Measurements from ENCODE around the gene ZNF598.

ZNF598 gene

DNA sequence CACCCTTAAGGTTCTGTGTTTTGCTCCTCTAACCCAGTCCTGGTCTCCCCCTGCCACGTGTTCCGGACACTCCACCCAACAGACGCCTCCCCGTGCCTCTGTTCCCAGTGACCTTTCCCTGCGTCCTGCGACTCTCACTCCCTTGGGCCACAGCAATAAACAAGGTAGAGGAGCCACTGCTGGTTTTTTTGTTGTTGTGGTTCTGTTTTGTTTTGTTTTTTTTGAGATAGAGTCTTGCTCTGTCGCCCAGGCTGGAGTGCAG lies 6.3 kb upstream of the ZNF598 start (continued):
- TF ChIP-seq, protein P1, sequence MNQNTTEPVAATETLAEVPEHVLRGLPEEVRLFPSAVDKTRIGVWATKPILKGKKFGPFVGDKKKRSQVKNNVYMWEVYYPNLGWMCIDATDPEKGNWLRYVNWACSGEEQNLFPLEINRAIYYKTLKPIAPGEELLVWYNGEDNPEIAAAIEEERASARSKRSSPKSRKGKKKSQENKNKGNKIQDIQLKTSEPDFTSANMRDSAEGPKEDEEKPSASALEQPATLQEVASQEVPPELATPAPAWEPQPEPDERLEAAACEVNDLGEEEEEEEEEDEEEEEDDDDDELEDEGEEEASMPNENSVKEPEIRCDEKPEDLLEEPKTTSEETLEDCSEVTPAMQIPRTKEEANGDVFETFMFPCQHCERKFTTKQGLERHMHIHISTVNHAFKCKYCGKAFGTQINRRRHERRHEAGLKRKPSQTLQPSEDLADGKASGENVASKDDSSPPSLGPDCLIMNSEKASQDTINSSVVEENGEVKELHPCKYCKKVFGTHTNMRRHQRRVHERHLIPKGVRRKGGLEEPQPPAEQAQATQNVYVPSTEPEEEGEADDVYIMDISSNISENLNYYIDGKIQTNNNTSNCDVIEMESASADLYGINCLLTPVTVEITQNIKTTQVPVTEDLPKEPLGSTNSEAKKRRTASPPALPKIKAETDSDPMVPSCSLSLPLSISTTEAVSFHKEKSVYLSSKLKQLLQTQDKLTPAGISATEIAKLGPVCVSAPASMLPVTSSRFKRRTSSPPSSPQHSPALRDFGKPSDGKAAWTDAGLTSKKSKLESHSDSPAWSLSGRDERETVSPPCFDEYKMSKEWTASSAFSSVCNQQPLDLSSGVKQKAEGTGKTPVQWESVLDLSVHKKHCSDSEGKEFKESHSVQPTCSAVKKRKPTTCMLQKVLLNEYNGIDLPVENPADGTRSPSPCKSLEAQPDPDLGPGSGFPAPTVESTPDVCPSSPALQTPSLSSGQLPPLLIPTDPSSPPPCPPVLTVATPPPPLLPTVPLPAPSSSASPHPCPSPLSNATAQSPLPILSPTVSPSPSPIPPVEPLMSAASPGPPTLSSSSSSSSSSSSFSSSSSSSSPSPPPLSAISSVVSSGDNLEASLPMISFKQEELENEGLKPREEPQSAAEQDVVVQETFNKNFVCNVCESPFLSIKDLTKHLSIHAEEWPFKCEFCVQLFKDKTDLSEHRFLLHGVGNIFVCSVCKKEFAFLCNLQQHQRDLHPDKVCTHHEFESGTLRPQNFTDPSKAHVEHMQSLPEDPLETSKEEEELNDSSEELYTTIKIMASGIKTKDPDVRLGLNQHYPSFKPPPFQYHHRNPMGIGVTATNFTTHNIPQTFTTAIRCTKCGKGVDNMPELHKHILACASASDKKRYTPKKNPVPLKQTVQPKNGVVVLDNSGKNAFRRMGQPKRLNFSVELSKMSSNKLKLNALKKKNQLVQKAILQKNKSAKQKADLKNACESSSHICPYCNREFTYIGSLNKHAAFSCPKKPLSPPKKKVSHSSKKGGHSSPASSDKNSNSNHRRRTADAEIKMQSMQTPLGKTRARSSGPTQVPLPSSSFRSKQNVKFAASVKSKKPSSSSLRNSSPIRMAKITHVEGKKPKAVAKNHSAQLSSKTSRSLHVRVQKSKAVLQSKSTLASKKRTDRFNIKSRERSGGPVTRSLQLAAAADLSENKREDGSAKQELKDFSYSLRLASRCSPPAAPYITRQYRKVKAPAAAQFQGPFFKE (tag by site-specific recombination; IDR thresholded peaks at IDR 0.05; ENCODE audit: borderline replicate concordance): 0 out of 2 replicates have a peak, but pooled peaks have one; percentile 54
- TF ChIP-seq, protein P2, sequence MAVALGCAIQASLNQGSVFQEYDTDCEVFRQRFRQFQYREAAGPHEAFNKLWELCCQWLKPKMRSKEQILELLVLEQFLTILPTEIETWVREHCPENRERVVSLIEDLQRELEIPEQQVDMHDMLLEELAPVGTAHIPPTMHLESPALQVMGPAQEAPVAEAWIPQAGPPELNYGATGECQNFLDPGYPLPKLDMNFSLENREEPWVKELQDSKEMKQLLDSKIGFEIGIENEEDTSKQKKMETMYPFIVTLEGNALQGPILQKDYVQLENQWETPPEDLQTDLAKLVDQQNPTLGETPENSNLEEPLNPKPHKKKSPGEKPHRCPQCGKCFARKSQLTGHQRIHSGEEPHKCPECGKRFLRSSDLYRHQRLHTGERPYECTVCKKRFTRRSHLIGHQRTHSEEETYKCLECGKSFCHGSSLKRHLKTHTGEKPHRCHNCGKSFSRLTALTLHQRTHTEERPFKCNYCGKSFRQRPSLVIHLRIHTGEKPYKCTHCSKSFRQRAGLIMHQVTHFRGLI (tag by site-specific recombination; IDR thresholded peaks at IDR 0.05): no peak

DNA sequence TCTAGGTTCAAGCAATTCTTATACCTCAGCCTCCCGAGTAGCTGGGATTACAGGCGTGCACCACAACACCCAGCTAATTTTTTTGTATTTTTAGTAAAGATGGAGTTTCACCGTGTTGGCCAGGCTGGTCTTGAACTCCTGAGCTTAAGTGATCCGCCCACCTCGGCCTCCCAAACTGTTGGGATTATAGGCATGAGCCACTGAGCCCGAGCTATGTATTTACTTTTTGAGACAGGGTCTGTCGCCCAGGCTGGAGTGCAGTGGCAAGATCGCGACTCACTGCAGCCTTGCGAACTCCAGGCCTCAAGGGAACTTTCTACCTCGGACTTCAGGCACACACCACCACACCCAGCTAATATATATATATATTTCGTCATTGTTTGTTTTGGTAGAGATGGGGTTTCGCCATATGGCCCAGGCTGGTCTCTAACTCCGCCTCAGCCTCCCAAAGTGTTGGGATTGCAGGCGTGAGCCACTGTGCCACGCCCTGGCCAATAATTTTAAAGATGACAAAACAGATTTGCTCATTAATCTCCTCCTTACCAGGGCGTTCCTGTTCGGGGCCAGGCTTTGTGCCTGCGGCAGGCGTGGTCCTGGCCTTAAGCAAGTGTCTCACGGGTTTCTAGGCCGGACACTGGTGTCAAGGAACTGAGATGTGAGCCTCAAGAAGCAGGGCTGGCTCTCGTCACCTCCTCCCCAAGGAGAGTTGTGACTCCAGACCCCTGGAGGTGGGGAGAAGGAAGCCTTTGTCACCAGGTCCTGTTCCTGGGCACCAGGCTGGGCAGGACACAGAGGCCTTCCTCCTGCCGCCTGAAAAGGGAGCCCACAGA lies 5.7 kb upstream of the ZNF598 start:
- CTCF ChIA-PET: interaction anchor here (0.6 to 1.8 kb wide), 7 partner anchors 11 to 139 kb away, joined by 3 to 8 read pairs (median 3); partner anchors contain the start of genes NTHL1 and TSC2
- peak overlapping the region; percentile 79 for H3K27ac ChIP-seq (ENCODE audit: extremely low read depth, low read depth, low read length)
- no peaks in the 10 kb centered on the region for H3K36me3 ChIP-seq (ENCODE audit: control insufficient read depth in 2 of 2, insufficient read depth in 1 of 2, low read length in 2 of 2)
- H3K9me3 ChIP-seq (ENCODE audit: control insufficient read depth, insufficient read depth, low read depth, low read length): no peaks in the 10 kb centered on the region
- POLR2A ChIA-PET: interaction anchor here (0.5 to 2.4 kb wide), 2 partner anchors 12 to 140 kb away, joined by 3 to 20 read pairs; partner anchors contain the start of genes NHERF2 and TRAF7
- no peak overlapping the region for H3K4me3 ChIP-seq (ENCODE audit: low read depth, low read length)
- H3K4me1 ChIP-seq (ENCODE audit: control insufficient read depth, insufficient read depth, low read length): peaks cover 8% of the 10 kb centered on the region
- TF ChIP-seq ZNF549 (tag by site-specific recombination; IDR thresholded peaks at IDR 0.05): no peak
- no peak for TF ChIP-seq ZNF350 (tag by site-specific recombination; IDR thresholded peaks at IDR 0.05)
- no peak for TF ChIP-seq ZNF341 (tag by site-specific recombination; IDR thresholded peaks at IDR 0.05; ENCODE audit: low read depth)
- TF ChIP-seq, protein P3, sequence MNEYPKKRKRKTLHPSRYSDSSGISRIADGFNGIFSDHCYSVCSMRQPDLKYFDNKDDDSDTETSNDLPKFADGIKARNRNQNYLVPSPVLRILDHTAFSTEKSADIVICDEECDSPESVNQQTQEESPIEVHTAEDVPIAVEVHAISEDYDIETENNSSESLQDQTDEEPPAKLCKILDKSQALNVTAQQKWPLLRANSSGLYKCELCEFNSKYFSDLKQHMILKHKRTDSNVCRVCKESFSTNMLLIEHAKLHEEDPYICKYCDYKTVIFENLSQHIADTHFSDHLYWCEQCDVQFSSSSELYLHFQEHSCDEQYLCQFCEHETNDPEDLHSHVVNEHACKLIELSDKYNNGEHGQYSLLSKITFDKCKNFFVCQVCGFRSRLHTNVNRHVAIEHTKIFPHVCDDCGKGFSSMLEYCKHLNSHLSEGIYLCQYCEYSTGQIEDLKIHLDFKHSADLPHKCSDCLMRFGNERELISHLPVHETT (tag by site-specific recombination; IDR thresholded peaks at IDR 0.05): no peak
- peak; percentile 27; the same call in 1 of the 2 replicates for TF ChIP-seq ZNF76 (tag by site-specific recombination; IDR thresholded peaks at IDR 0.05; ENCODE audit: borderline replicate concordance, low read depth)
- TF ChIP-seq ZNF10 (tag by site-specific recombination; IDR thresholded peaks at IDR 0.05): no peak
- no peak for TF ChIP-seq ZNF670 (tag by site-specific recombination; IDR thresholded peaks at IDR 0.05; ENCODE audit: low read depth)
- TF ChIP-seq ZNF169 (tag by site-specific recombination; IDR thresholded peaks at IDR 0.05): no peak
- no peak for TF ChIP-seq ZNF837 (tag by site-specific recombination; IDR thresholded peaks at IDR 0.05)
- TF ChIP-seq ZNF561 (tag by site-specific recombination; IDR thresholded peaks at IDR 0.05; ENCODE audit: borderline replicate concordance): no peak
- TF ChIP-seq ZNF274 (IDR thresholded peaks at IDR 0.05; ENCODE audit: low read length): no peak
- no peak for TF ChIP-seq ZNF274 (tag by site-specific recombination; IDR thresholded peaks at IDR 0.05; ENCODE audit: borderline replicate concordance)
- no peak for TF ChIP-seq ZNF626 (tag by site-specific recombination; IDR thresholded peaks at IDR 0.05)
- TF ChIP-seq ZNF560 (tag by site-specific recombination; IDR thresholded peaks at IDR 0.05; ENCODE audit: borderline replicate concordance): no peak
- no peak for TF ChIP-seq ZNF214 (tag by site-specific recombination; IDR thresholded peaks at IDR 0.05; ENCODE audit: borderline replicate concordance)
- TF ChIP-seq, protein P4, sequence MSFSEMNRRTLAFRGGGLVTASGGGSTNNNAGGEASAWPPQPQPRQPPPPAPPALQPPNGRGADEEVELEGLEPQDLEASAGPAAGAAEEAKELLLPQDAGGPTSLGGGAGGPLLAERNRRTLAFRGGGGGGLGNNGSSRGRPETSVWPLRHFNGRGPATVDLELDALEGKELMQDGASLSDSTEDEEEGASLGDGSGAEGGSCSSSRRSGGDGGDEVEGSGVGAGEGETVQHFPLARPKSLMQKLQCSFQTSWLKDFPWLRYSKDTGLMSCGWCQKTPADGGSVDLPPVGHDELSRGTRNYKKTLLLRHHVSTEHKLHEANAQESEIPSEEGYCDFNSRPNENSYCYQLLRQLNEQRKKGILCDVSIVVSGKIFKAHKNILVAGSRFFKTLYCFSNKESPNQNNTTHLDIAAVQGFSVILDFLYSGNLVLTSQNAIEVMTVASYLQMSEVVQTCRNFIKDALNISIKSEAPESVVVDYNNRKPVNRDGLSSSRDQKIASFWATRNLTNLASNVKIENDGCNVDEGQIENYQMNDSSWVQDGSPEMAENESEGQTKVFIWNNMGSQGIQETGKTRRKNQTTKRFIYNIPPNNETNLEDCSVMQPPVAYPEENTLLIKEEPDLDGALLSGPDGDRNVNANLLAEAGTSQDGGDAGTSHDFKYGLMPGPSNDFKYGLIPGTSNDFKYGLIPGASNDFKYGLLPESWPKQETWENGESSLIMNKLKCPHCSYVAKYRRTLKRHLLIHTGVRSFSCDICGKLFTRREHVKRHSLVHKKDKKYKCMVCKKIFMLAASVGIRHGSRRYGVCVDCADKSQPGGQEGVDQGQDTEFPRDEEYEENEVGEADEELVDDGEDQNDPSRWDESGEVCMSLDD (tag by site-specific recombination; IDR thresholded peaks at IDR 0.05): no peak
- TF ChIP-seq ZNF664 (tag by site-specific recombination; IDR thresholded peaks at IDR 0.05): no peak
- TF ChIP-seq, protein P5, sequence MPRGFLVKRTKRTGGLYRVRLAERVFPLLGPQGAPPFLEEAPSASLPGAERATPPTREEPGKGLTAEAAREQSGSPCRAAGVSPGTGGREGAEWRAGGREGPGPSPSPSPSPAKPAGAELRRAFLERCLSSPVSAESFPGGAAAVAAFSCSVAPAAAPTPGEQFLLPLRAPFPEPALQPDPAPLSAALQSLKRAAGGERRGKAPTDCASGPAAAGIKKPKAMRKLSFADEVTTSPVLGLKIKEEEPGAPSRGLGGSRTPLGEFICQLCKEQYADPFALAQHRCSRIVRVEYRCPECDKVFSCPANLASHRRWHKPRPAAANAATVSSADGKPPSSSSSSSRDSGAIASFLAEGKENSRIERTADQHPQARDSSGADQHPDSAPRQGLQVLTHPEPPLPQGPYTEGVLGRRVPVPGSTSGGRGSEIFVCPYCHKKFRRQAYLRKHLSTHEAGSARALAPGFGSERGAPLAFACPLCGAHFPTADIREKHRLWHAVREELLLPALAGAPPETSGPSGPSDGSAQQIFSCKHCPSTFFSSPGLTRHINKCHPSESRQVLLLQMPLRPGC (tag by site-specific recombination; IDR thresholded peaks at IDR 0.05): no peak; the same call in 1 of the 2 replicates
- TF ChIP-seq ZNF202 (tag by site-specific recombination; IDR thresholded peaks at IDR 0.05; ENCODE audit: borderline replicate concordance): no peak
